HG02798 (cell line): ENCODE measurements around the gene ANKRD13D.

Source experiments
- ATAC-seq: cut with Tn5 transposase; IDR thresholded peaks from one replicate; pipeline ENCODE4 v1.9.1; 2021; ENCODE audit warnings: mild to moderate bottlenecking; ENCODE audit not compliant: unreplicated experiment, poor library complexity

The ANKRD13D gene

DNA sequence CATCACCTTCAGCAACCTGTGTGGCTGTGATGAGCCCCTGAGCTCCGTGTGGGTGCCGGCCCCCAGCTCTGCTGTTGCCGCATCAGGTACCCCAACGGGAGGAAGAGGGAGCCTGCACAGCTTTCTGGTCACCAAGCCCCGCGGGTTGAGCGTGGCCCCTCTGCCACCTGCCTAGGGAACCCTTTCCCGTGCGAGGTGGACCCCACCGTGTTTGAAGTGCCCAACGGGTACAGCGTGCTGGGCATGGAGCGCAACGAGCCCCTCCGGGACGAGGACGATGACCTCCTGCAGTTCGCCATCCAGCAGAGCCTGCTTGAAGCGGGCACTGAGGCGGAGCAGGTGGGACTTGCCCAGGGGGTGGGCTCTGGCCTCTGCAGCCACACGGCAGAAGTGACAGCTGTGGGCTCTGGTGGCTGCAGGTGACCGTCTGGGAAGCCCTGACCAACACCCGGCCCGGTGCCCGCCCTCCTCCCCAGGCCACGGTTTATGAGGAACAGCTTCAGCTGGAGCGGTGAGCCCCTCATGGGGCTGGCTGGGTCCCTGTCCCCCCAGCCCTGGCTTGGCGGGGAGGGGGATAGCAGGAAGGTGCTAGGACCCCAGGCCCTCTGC lies 12.3 kb downstream of the ANKRD13D start:
- ATAC-seq = no peak

DNA sequence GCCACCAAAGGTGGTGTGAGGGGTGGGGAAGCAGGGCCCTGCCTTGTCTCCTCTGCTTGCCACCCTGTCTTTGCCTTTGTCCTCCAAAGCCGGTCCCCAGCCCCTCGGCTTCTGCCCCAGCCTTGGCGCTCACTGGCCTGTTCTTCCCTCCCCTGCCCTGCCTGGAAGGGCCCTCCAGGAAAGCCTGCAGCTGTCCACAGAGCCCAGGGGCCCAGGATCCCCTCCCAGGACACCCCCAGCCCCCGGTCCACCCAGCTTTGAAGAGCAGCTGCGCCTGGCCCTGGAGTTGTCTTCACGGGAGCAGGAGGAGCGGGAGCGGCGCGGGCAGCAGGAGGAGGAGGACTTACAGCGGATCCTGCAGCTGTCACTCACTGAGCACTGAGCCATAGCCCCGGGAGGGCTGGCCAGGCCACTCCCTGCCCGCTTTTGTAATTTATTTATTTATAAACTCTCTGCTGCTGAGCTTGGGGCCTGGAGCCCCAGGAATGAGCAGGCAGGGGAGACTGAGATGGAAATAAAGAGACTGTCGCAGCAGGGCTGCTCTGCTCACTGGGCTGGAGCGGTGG lies 12.9 kb downstream of the ANKRD13D start:
- no peak for ATAC-seq

DNA sequence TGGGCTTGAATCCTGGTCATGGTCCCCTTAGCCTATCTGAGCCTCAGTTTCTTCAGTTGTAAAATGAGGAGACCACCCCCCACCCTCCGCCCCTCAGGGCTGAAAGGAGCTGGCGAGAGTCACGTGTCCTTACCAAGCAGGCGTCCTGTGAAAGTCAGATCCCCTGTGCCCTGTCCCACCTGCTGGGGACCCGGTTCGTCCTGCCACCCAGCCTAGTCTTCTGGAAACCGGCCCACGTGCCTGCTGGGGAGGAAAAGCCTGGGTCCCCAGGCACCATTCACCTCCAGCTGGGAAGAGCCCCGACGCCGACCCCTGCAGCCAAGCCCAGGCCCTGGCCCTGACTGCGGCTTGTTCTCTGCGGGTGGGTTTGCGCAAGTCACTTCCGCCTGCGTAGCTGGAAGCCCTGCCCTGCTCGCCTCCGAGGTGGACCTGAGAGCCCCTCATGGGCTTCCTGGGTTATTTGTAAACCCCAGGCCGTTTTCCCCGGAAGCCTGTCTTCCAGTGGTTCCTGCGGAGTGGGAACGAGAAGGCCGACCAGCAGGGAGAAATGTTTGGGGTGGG lies 13.5 kb downstream of the ANKRD13D start:
- no peak for ATAC-seq

DNA sequence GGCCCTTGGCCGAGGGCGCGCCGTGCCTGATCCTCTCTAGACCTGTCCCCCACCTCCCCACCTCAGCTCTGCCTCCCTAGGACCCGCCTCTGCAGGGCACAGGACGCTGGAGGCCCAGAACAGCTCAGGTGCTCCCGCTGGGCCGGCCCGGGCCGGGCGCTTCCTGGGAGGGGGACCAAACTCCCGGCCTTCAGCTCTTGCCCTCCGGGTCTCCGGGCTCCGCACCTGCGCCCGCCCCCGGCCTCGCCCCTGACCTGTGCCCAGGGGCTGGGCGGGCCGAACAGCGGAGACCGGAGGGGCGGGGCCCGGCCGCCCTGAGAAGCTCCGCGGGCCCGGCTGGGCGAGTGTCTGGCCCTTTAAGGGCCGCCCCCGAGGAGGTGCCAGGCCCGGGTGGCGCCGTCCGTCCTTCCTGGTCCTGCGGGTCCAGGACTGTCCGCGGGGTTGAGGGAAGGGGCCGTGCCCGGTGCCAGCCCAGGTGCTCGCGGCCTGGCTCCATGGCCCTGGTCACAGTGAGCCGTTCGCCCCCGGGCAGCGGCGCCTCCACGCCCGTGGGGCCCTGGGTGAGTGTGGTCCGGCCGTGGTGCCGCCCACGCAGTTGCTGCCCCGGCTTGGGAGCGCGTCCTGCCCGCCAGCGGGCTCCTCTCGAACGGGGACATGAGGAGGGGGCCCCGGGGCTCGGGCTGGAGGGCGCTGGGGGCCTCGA lies 14.2 kb downstream of the ANKRD13D start, which contains the start of gene SSH3:
Gene SSH3 (plus strand): TSS at position 399 of the 703 bp plus-strand sequence. CDS start 96 bp downstream, at position 495.
- ATAC-seq = no peak

DNA sequence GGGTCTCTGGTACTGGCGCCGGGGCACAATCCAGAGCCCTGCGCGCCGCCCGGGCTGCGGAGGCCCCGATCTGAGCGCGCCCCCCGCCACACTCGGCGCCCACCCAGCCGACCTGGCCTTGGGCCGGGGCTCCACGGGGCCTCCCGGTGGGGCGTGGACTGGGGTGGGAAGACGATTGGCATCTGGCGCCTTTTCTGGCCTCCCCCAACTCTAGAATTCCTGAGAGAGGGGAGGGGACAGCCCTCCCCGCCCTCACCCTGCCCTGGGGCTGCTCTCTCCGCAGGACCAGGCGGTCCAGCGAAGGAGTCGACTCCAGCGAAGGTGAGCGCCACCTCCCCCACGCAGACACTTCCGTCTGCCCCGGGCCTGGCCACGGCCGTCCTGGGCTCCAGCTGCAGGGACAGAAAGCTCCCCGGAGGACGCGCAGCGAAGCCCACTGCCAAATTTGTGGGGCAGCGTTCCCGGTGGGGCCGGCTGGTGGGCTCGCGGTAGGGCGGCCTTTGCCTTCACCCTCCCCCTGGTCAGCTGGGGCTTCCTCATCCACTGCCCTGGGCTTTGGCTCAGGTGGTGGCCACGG lies 14.8 kb downstream of the ANKRD13D start:
- no peak for ATAC-seq

DNA sequence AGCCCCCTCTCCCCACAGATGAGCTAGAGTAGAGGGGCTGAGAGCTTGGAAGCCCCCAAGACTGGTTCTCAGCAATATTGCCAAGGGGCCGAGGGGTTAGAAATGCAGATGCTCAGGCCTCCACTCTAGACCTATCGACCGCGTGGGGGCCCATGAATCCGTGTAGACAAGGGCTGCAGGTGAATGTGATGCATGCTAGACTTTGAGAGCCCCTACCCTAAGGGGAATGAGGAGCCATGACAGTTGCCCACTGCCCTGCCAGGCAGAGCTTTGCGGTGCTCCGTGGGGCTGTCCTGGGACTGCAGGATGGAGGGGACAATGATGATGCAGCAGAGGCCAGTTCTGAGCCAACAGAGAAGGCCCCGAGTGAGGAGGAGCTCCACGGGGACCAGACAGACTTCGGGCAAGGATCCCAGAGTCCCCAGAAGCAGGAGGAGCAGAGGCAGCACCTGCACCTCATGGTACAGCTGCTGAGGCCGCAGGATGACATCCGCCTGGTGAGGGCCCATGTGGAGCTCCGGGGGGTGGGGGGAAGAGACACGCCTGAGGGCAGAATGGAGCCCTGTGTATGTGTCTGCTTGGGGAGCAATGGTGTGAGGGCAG lies 15.5 kb downstream of the ANKRD13D start:
- ATAC-seq = no peak

DNA sequence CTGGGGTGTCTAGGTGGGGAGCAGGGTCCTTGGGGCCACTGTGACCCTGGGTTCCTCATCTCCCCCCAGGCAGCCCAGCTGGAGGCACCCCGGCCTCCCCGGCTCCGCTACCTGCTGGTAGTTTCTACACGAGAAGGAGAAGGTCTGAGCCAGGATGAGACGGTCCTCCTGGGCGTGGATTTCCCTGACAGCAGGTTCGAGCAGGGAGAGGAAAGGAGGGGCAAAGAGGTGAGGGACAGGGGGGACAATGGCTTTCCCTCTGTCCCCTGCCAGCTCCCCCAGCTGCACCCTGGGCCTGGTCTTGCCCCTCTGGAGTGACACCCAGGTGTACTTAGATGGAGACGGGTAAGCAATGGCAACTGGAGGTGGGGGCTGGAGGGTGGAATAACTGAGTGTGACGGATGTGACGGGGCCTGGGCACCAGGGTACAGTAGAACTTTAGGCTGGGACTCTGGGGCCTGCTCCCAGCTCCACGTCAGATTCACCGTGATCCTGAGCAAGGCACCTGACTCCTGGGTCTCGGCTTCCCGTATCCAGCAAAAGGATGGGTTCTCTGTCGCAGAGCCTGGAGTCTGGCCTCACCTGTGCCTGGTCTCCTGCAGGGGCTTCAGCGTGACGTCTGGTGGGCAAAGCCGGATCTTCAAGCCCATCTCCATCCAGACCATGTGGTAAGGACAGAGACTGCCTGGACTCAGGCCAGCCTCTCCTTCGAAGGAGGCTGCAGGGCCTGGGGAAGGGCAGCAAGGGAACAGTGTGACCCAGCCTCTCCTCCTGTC lies 17.9 kb downstream of the ANKRD13D start:
- ATAC-seq = no peak

DNA sequence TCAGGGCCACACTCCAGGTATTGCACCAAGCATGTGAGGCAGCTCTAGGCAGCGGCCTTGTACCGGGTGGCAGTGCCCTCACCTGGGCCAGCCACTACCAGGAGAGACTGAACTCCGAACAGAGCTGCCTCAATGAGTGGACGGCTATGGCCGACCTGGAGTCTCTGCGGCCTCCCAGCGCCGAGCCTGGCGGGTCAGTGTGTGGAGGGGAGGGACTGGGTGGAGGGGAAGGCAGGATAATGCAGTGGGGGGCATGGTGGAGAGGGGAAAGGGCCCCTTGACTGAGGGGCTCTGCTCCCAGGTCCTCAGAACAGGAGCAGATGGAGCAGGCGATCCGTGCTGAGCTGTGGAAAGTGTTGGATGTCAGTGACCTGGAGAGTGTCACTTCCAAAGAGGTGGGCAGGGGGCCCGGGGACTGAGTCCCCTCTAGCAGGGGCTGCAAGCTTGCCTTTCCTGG lies 18.5 kb downstream of the ANKRD13D start:
- no peak for ATAC-seq

DNA sequence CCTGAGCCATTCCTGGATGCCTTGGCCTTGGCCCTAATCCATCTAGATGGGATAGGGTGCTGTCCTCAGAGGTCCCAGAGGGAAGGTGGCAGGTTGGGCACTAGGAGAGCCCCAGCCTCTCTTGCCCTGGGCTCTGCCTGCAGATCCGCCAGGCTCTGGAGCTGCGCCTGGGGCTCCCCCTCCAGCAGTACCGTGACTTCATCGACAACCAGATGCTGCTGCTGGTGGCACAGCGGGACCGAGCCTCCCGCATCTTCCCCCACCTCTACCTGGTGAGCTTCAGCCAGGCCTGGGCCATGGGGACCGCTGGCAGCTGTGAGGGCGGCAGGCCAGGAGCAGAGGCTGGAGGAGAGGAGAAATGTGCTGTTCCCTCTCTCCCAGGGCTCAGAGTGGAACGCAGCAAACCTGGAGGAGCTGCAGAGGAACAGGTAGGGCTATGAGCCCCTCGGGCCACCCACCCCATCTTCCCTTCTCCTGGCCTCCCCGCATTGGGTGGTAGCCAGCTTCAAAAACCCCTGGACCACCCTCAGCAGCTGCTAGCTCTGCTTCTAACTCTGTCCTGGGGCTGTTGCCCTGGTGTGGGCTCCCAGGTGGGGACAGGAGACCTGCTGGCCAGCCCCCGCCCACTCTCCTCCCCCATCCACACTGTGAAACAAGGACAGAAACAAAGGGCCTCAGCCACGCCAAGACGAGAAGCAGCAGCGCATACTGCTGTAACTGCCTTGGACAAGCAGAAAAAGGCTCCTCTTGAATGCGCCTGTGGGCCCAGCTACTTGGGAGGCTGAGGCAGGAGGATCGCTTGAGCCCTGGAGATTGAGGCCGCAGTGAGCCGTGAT lies 19.1 kb downstream of the ANKRD13D start:
- ATAC-seq = no peak

DNA sequence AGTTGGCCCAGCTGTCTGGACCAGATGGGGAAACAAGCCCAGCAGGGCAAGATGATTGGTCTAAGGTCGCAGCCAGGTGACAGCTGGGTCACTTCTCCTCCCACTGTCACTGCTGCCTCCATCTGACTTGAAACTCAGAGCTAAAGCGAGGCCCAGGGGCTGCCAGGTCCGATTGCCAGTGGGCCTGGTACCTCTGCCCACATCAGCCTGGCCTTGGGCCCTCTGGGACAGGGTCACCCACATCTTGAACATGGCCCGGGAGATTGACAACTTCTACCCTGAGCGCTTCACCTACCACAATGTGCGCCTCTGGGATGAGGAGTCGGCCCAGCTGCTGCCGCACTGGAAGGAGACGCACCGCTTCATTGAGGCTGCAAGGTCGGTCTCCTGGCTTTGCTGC lies 20.1 kb downstream of the ANKRD13D start:
- no peak for ATAC-seq

DNA sequence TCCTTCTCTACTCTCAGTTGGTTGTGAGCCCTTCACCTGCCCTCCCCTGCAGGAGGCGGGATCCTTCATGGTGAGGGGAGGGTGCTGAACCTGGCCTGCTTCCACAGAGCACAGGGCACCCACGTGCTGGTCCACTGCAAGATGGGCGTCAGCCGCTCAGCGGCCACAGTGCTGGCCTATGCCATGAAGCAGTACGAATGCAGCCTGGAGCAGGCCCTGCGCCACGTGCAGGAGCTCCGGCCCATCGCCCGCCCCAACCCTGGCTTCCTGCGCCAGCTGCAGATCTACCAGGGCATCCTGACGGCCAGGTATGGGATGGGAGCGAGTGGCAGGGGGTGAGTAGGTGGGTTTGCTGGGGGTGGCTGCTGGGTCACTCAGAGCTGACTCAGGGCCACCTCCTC lies 20.6 kb downstream of the ANKRD13D start:
- ATAC-seq = no peak

DNA sequence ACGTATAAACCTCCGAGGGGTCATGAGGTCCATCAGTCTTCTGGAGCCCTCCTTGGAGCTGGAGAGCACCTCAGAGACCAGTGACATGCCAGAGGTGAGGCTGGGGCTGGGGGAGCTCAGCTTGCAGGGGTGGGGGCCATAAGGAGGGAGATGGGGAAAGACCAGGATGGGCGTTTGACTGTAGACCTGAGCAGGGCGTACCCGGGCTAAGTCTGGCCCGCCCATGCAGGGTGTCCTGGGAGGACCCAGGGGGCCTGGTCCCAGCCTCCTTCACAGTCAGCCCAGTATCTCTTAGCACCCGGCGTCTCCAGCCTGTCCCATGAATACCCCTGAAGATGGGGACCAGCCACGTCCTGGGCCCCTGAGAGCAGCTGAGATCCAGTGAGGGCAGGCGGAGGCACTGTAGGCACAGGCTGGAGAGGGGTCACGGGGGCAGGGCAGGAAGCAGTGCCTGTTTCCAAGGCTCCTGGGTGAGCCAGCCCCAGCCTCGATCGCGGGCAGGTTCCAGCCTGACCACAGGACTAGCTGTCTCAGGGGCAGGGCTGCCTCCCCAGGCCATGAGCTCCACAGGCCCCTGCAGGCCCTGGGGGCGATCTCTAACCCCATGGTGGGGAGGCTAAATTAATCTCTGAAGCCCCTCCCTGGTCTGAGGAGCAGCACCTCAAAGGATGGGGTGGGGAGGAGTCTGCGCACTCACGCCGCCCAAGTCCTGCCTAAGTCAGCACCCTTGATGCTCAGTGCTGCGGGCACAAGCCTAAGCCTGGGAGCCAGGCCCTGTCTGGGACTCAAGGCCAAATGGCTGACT lies 21.3 kb downstream of the ANKRD13D start:
- ATAC-seq = no peak

DNA sequence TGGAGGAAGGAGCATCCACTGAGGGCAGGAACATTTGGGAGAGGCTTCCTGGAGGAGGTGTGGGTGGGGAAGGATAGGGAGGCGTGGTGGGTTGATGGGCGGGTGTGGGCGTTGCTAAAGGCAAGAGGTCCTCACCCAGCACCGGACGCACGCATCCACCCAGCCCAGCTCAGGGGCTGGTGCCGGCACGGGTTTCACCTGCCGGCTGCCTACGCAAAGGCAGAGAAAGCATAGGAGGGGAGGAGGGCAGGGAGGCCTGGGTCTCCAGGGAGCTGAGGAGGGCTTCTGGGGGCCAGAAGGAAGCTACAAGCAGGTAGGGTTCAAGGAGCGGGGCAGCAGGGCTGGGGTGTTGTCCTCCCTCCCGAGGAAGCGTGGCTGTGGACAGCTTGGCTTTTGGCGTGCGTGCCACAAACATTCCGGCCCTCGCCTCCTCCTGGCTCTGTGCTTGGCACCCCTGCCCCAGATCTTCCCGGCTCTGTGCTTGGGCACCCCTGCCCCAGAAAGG lies 22.0 kb downstream of the ANKRD13D start:
- no peak for ATAC-seq

DNA sequence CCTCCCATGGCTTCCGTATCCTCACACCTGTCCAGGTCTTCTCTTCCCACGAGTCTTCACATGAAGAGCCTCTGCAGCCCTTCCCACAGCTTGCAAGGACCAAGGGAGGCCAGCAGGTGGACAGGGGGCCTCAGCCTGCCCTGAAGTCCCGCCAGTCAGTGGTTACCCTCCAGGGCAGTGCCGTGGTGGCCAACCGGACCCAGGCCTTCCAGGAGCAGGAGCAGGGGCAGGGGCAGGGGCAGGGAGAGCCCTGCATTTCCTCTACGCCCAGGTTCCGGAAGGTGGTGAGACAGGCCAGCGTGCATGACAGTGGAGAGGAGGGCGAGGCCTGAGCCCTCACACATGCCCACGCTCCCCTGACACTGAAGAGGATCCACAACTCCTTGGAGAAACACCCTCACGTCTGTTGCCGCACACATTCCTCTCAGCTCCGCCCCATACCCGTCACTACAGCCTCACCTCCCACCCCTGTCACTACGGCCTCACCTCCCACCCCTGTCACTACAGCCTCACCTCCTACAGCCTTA lies 22.5 kb downstream of the ANKRD13D start:
- no peak for ATAC-seq

DNA sequence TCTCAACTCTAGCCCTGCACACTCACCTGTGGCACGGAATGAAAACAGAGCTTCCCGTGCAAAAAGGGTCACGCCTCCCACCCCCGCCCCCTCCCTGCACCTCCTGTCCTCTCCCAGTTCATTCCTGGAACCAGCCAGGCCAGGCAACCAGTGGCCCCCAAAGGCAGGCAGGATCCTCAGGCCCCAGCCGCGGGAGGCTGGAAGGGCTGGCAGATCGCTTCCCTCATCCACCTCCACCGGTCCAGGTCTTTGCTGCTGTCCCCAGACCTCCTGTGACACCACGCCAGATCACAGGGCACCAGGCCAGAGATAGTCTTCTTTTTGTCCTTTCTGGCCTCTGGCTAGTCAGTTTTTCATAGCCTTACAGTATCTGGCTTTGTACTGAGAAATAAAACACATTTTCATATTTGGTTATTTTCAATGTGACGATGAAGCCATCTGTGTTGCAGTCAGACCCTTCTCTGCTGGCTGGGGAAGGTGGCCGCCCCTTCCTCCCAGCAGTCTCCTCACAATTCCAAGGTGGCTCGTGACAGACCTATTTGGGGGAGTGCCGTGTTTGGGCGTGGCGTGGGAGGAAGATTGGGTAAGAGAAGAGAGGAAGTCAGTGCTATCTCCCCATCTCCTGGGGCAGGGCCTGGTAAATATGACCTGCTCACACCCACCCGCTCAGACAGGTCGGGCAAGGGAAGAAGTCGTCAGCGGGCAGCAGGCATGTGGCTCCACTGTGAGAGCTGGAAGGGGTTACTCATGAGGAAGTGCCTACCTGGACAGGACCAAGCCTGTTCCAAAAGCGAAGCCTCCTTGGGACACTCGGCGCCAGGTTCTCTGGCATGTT lies 23.3 kb downstream of the ANKRD13D start:
- ATAC-seq = no peak

DNA sequence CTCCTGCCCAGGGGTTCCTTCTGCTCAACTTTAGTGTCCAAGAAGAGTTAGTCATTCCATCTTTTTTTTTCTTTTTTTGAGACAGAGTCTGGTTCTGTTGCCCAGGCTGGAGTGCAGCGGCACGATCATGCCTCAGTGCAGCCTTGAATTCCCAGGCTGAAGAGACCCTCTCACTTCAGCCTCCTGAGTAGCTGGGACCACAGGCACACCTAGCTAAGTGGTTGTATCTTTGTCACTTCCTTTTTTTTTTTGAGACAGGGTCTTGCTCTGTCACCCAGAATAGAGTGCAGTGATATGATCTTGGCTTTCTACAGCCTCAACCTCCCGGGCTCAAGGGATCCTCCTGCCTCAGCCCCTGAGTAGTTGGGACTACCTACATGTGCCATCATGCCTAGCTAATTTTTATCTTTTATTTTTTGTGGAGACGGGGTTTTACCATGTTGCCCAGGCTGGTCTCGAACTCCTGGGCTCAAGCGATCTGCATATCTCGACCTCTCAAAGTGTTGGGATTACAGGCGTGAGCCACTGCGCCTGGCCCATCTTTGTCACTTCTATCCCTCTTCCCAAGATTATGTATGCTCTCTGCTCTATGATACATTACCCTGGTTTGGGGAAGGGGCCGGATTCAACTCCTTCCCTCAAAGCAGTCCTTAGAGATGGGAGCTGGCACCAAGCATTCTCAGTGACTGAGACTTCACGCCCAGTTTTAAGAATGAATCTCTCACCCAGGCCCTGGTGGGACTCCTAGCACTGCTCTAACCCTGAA lies 24.2 kb downstream of the ANKRD13D start:
- ATAC-seq = no peak
